HEK293 (cell line): ENCODE data around the gene ANKRD31.

Experiments used
- AEBP2 ChIP-seq: fragments of 450-650 bp; formaldehyde crosslinking; IDR thresholded peaks from 2 replicates; pipeline ENCODE4 v1.5.1; 2016; ENCODE audit warnings: missing biosample characterization, missing genetic modification characterization, borderline replicate concordance
- CTCF ChIP-seq: fragments of 450-650 bp; formaldehyde crosslinking; IDR thresholded peaks from 2 replicates; pipeline ENCODE4 v1.5.1; 2016; ENCODE audit warnings: missing biosample characterization, missing genetic modification characterization
- MYNN ChIP-seq: fragments of 450-650 bp; formaldehyde crosslinking; IDR thresholded peaks from 2 replicates; pipeline ENCODE4 v1.5.1; 2016; ENCODE audit warnings: missing biosample characterization, missing genetic modification characterization, borderline replicate concordance
- PRDM10 ChIP-seq: fragments of 450-650 bp; formaldehyde crosslinking; IDR thresholded peaks from 2 replicates; pipeline ENCODE4 v1.5.1; 2016; ENCODE audit warnings: missing biosample characterization, missing genetic modification characterization
- PRDM4 ChIP-seq: fragments of 450-650 bp; formaldehyde crosslinking; IDR thresholded peaks from 2 replicates; pipeline ENCODE4 v1.5.1; 2017; ENCODE audit warnings: missing biosample characterization, missing genetic modification characterization
- REST ChIP-seq: fragments of 450-650 bp; formaldehyde crosslinking; IDR thresholded peaks from 2 replicates; pipeline ENCODE4 v1.5.1; 2016; ENCODE audit warnings: missing biosample characterization, missing genetic modification characterization
- ZNF274 ChIP-seq, 2 experiments: fragments of 200-500 bp in 1 of 2; fragments of 450-650 bp in 1 of 2; sonication (Bioruptor generic) in 1 of 2; formaldehyde crosslinking in 1 of 2; IDR thresholded peaks; 2 replicates each; pipeline versions ENCODE4 v1.5.1 to v1.6.1; 2014 to 2016; ENCODE audit warnings: borderline replicate concordance in 1 of 2, inconsistent platforms in 1 of 2, low read length in 1 of 2, missing biosample characterization in 1 of 2, missing genetic modification characterization in 1 of 2
- ZNF362 ChIP-seq: fragments of 450-650 bp; formaldehyde crosslinking; IDR thresholded peaks from 2 replicates; pipeline ENCODE4 v1.5.1; 2016; ENCODE audit warnings: missing biosample characterization, missing genetic modification characterization
- ZNF585B ChIP-seq: fragments of 450-650 bp; formaldehyde crosslinking; IDR thresholded peaks from 2 replicates; pipeline ENCODE4 v1.5.1; 2016; ENCODE audit warnings: missing biosample characterization, missing genetic modification characterization
- ZNF768 ChIP-seq: fragments of 450-650 bp; formaldehyde crosslinking; IDR thresholded peaks from 2 replicates; pipeline ENCODE4 v1.5.1; 2018; ENCODE audit warnings: missing biosample characterization, mild to moderate bottlenecking, missing genetic modification characterization
- ZNF791 ChIP-seq: fragments of 450-650 bp; formaldehyde crosslinking; IDR thresholded peaks from 2 replicates; pipeline ENCODE4 v1.5.1; 2016; ENCODE audit warnings: missing biosample characterization, missing genetic modification characterization

- no peak for TF ChIP-seq ZNF585B (tag by site-specific recombination)
- no peak for TF ChIP-seq CTCF (tag by site-specific recombination)
- no peak for TF ChIP-seq MYNN (tag by site-specific recombination)
- TF ChIP-seq ZNF362 (tag by site-specific recombination), result no peak
- no peak for TF ChIP-seq PRDM10 (tag by site-specific recombination)
- no peak for TF ChIP-seq PRDM4 (tag by site-specific recombination)
- TF ChIP-seq ZNF791 (tag by site-specific recombination), result no peak
- no peak for TF ChIP-seq REST (tag by site-specific recombination)
- TF ChIP-seq ZNF768 (tag by site-specific recombination), result no peak
- no peak for TF ChIP-seq AEBP2
- no peak for TF ChIP-seq ZNF274 (IDR thresholded peaks at IDR 0.05; ENCODE audit: low read length)
- no peak for TF ChIP-seq ZNF274 (tag by site-specific recombination; IDR thresholded peaks at IDR 0.05; ENCODE audit: borderline replicate concordance)
Measured at GRCh38 chr5:75203604-75204003, 33.1 kb downstream of the ANKRD31 start.
